ENCODE data around the gene PLEKHA8.

The PLEKHA8 gene

GRCh38 chr7:30171766-30172447 lies 143.7 kb downstream of the PLEKHA8 start:
- H3K4me3 ChIP-seq (ENCODE audit: low read length), result no peak overlapping the region
- peak; percentile 85 for DNase-seq (ENCODE audit: low read depth)
- TF ChIP-seq CTCF (IDR thresholded peaks at IDR 0.05; ENCODE audit: insufficient read depth, low read depth, low read length, missing control alignments), result no peak

GRCh38 chr7:30172451-30172850 lies 144.2 kb downstream of the PLEKHA8 start:
- no peak overlapping the region for H3K4me3 ChIP-seq (ENCODE audit: low read length)
- peak; percentile 94 for DNase-seq (ENCODE audit: low read depth)

GRCh38 chr7:30173058-30173897 lies 145.1 kb downstream of the PLEKHA8 start:
- peak; percentile 100 for DNase-seq (ENCODE audit: low read depth)
- no peak overlapping the region for H3K4me3 ChIP-seq (ENCODE audit: low read length)
- TF ChIP-seq CTCF (IDR thresholded peaks at IDR 0.05; ENCODE audit: insufficient read depth, low read depth, low read length, missing control alignments), result peak; percentile 68

More at GRCh38 chr7:30172451-30172850, 144.2 kb downstream of the PLEKHA8 start:
- TF ChIP-seq CTCF (IDR thresholded peaks at IDR 0.05; ENCODE audit: insufficient read depth, low read depth, low read length, missing control alignments), result no peak

- no peak for TF ChIP-seq CTCF (IDR thresholded peaks at IDR 0.05; ENCODE audit: insufficient read depth, low read depth, low read length, missing control alignments)
- no peak overlapping the region for H3K4me3 ChIP-seq (ENCODE audit: low read length)
- DNase-seq (ENCODE audit: low read depth), result no peak
Measured at GRCh38 chr7:30175180-30175579, 147.0 kb downstream of the PLEKHA8 start.

GRCh38 chr7:30175636-30176147 lies 147.5 kb downstream of the PLEKHA8 start:
- no peak overlapping the region for H3K4me3 ChIP-seq (ENCODE audit: low read length)
- TF ChIP-seq CTCF (IDR thresholded peaks at IDR 0.05; ENCODE audit: insufficient read depth, low read depth, low read length, missing control alignments), result no peak
- DNase-seq (ENCODE audit: low read depth), result no peak

GRCh38 chr7:30176463-30177109 lies 148.4 kb downstream of the PLEKHA8 start:
- no peak for DNase-seq (ENCODE audit: low read depth)

More at GRCh38 chr7:30176463-30177109, 148.4 kb downstream of the PLEKHA8 start:
- TF ChIP-seq CTCF (IDR thresholded peaks at IDR 0.05; ENCODE audit: insufficient read depth, low read depth, low read length, missing control alignments), result no peak
- no peak overlapping the region for H3K4me3 ChIP-seq (ENCODE audit: low read length)

All from epithelial cell of esophagus (primary cell).